HTR-8/SVneo (cell line): Measurements from ENCODE around the gene B3GAT1.

Experiments
- DNase-seq: peaks from one replicate; pipeline ENCODE4 v3.0.0; 2011; ENCODE audit warnings: low spot score, mixed read lengths; ENCODE audit not compliant: insufficient read length
- FAIRE-seq: peaks from 2 replicates; lab custom pipeline; 2011; peaks lifted over from hg19 to GRCh38; lab: Jason Lieb, UNC

Gene B3GAT1

GRCh38 chr11:134413826-134414731 is 2.0 kb upstream of the B3GAT1 start:
- no peak for FAIRE-seq
- DNase-seq: no peak

GRCh38 chr11:134413043-134413825 is 1.2 kb upstream of the B3GAT1 start:
- FAIRE-seq (no peak), DNase-seq (no peak)

- FAIRE-seq: no peak
These were observed 1.3 kb downstream of the B3GAT1 start for GRCh38 chr11:134410766-134411165.

GRCh38 chr11:134409552-134410429 is 2.3 kb downstream of the B3GAT1 start:
- DNase-seq (no peak), FAIRE-seq (no peak)

More at GRCh38 chr11:134410766-134411165, 1.3 kb downstream of the B3GAT1 start:
- DNase-seq: no peak

- FAIRE-seq (no peak), DNase-seq (no peak)
These were observed 4.1 kb downstream of the B3GAT1 start for GRCh38 chr11:134407923-134408322.

GRCh38 chr11:134407321-134407828 is 4.7 kb downstream of the B3GAT1 start:
- no peak for DNase-seq
- FAIRE-seq: no peak

- DNase-seq (no peak), FAIRE-seq (no peak)
These were observed 5.5 kb downstream of the B3GAT1 start for GRCh38 chr11:134406264-134407185.

GRCh38 chr11:134405841-134406240 is 6.2 kb downstream of the B3GAT1 start:
- FAIRE-seq (no peak), DNase-seq (no peak)

- DNase-seq: no peak
- no peak for FAIRE-seq
These were observed 6.6 kb downstream of the B3GAT1 start for GRCh38 chr11:134405436-134405835.

- DNase-seq: no peak
- FAIRE-seq: no peak
These were observed 7.3 kb downstream of the B3GAT1 start for GRCh38 chr11:134404575-134405341.

GRCh38 chr11:134402910-134403309 is 9.1 kb downstream of the B3GAT1 start:
- no peak for DNase-seq
- FAIRE-seq: no peak

- FAIRE-seq: no peak
- DNase-seq: no peak
These were observed 9.9 kb downstream of the B3GAT1 start for GRCh38 chr11:134401825-134402809.

- DNase-seq (no peak), FAIRE-seq (no peak)
These were observed 12.0 kb downstream of the B3GAT1 start for GRCh38 chr11:134399996-134400395.

GRCh38 chr11:134399293-134399654 is 12.8 kb downstream of the B3GAT1 start:
- no peak for FAIRE-seq
- DNase-seq: no peak

- FAIRE-seq (no peak), DNase-seq (no peak)
These were observed 13.3 kb downstream of the B3GAT1 start for GRCh38 chr11:134398644-134399292.

GRCh38 chr11:134398079-134398444 is 14.0 kb downstream of the B3GAT1 start:
- DNase-seq (no peak), FAIRE-seq (no peak)
